Right ventricle myocardium superior (tissue), 1 donor: ENCODE results near the gene ITPK1. TPM values are rescaled to one million over a fixed set of nuclear protein-coding genes. Genes with fewer than 3 reads are reported as not detected.

Experiments
- ATAC-seq: fragments of 200-7000 bp; cut with Tn5 transposase; one replicate; pipeline ENCODE4 v1.9.1; 2020; ENCODE audit warnings: mild to moderate bottlenecking; ENCODE audit not compliant: poor library complexity
- DNase-seq: peaks from one replicate; pipeline ENCODE4 v3.0.0-alpha.2; 2020
- intact Hi-C: fragments of 100-400 bp; cut with DNase I; formaldehyde crosslinking; loops from one replicate; pipeline ENCODE4 v1.11.2; 2022
- total RNA-seq: library from RNA; stranded (reverse); fragmentation: NEBNext Ultra II Directional; extraction: Animal tissue kit (Norgen Biotek cat#: 25700); gene quantifications from one replicate; pipeline ENCODE4 v1.2.1, GENCODE V29; 2021
- donor health status: DM: no; HTN: yes; CAD: no; lungs with severe emphysema.

The ITPK1 gene
- total RNA-seq, 1 donor from 2014 or later, result 115 TPM

- ATAC-seq, result no peak
- no peak for DNase-seq
- intact Hi-C loops, result no loop called here
These were observed 197.8 kb downstream of the ITPK1 start for GRCh38 chr14:92917956-92918355.

- intact Hi-C loops, result no loop called here
- no peak for DNase-seq
- no peak for ATAC-seq
These were observed 198.4 kb downstream of the ITPK1 start for GRCh38 chr14:92917041-92917940.

- intact Hi-C loops, result no loop called here
These were observed 199.5 kb downstream of the ITPK1 start for GRCh38 chr14:92916201-92916600.

GRCh38 chr14:92914087-92914656 lies 201.6 kb downstream of the ITPK1 start:
- intact Hi-C loops, result no loop called here
- no peak for ATAC-seq
- no peak for DNase-seq

More at GRCh38 chr14:92916201-92916600, 199.5 kb downstream of the ITPK1 start:
- ATAC-seq, result no peak
- DNase-seq, result no peak

GRCh38 chr14:92907316-92907911 lies 208.3 kb downstream of the ITPK1 start:
- ATAC-seq (no peak), DNase-seq (no peak)
- intact Hi-C loops, result no loop called here

GRCh38 chr14:92906823-92907222 lies 208.9 kb downstream of the ITPK1 start:
- intact Hi-C loops, result no loop called here
- no peak for ATAC-seq

GRCh38 chr14:92906420-92906819 lies 209.3 kb downstream of the ITPK1 start:
- ATAC-seq (no peak), DNase-seq (no peak)
- intact Hi-C loops, result no loop called here

More at GRCh38 chr14:92906823-92907222, 208.9 kb downstream of the ITPK1 start:
- no peak for DNase-seq

- intact Hi-C loops, result no loop called here
- DNase-seq, result no peak
- no peak for ATAC-seq
These were observed 210.1 kb downstream of the ITPK1 start for GRCh38 chr14:92905667-92906066.

- no peak for DNase-seq
These were observed 212.4 kb downstream of the ITPK1 start for GRCh38 chr14:92903359-92903758.

GRCh38 chr14:92902726-92903125 lies 213.0 kb downstream of the ITPK1 start:
- DNase-seq, result no peak
- ATAC-seq, result no peak
- intact Hi-C loops, result no loop called here

More at GRCh38 chr14:92903359-92903758, 212.4 kb downstream of the ITPK1 start:
- ATAC-seq, result no peak
- intact Hi-C loops, result no loop called here

- no peak for DNase-seq
These were observed 213.5 kb downstream of the ITPK1 start for GRCh38 chr14:92902191-92902590.

GRCh38 chr14:92900660-92901059 lies 215.1 kb downstream of the ITPK1 start:
- DNase-seq, result no peak
- intact Hi-C loops, result no loop called here

More at GRCh38 chr14:92902191-92902590, 213.5 kb downstream of the ITPK1 start:
- intact Hi-C loops, result no loop called here
- ATAC-seq, result no peak

GRCh38 chr14:92898566-92899131 lies 217.1 kb downstream of the ITPK1 start:
- DNase-seq (no peak), ATAC-seq (no peak)
- intact Hi-C loops, result no loop called here

More at GRCh38 chr14:92900660-92901059, 215.1 kb downstream of the ITPK1 start:
- ATAC-seq, result no peak

GRCh38 chr14:92897922-92898565 lies 217.7 kb downstream of the ITPK1 start:
- DNase-seq, result no peak
- intact Hi-C loops, result no loop called here
- no peak for ATAC-seq

GRCh38 chr14:92895352-92895878 lies 220.3 kb downstream of the ITPK1 start:
- no peak for ATAC-seq
- intact Hi-C loops, result no loop called here
- DNase-seq, result no peak

- intact Hi-C loops, result no loop called here
- DNase-seq (no peak), ATAC-seq (no peak)
These were observed 223.1 kb downstream of the ITPK1 start for GRCh38 chr14:92892589-92892988.

GRCh38 chr14:92890830-92891588 lies 224.7 kb downstream of the ITPK1 start:
- ATAC-seq (no peak), DNase-seq (no peak)
- intact Hi-C loops, result no loop called here

- intact Hi-C loops, result no loop called here
- ATAC-seq (no peak), DNase-seq (no peak)
These were observed 226.8 kb downstream of the ITPK1 start for GRCh38 chr14:92888896-92889295.
